HG03565 (cell line): Measurements from ENCODE around the gene CORO1A.
"Not testable (repeated sequence)": the region's sequence is repeated elsewhere in the genome, so short reads cannot be mapped to it uniquely, and the experiment has no call there.

Experiments
- ATAC-seq: cut with Tn5 transposase; IDR thresholded peaks from one replicate; pipeline ENCODE4 v1.9.1; 2021; ENCODE audit warnings: mild to moderate bottlenecking, moderate library complexity; ENCODE audit not compliant: unreplicated experiment

The CORO1A gene

GRCh38 chr16:30183233-30184095 lies at the start of gene CORO1A:
CORO1A (plus strand) TSS chr16:30183602; CDS start chr16:30185210, 1,608 bp downstream.
- ATAC-seq = peak; percentile 27

GRCh38 chr16:30136971-30137605 lies 46.3 kb upstream of the CORO1A start:
- no peak for ATAC-seq

GRCh38 chr16:30137897-30138296 lies 45.5 kb upstream of the CORO1A start:
- no peak for ATAC-seq

- no peak for ATAC-seq
These were observed 43.6 kb upstream of the CORO1A start for GRCh38 chr16:30139583-30140481.

GRCh38 chr16:30141750-30142149 lies 41.7 kb upstream of the CORO1A start:
- no peak for ATAC-seq

- ATAC-seq = no peak
These were observed 40.6 kb upstream of the CORO1A start for GRCh38 chr16:30142672-30143346.

- ATAC-seq = no peak
These were observed 40.1 kb upstream of the CORO1A start for GRCh38 chr16:30143347-30143702.

GRCh38 chr16:30144017-30144416 lies 39.4 kb upstream of the CORO1A start:
- ATAC-seq = no peak

GRCh38 chr16:30144917-30145316 lies 38.5 kb upstream of the CORO1A start:
- ATAC-seq = no peak

GRCh38 chr16:30145657-30146056 lies 37.7 kb upstream of the CORO1A start:
- no peak for ATAC-seq

GRCh38 chr16:30147843-30148510 lies 35.4 kb upstream of the CORO1A start:
- no peak for ATAC-seq

- no peak for ATAC-seq
These were observed 34.0 kb upstream of the CORO1A start for GRCh38 chr16:30149250-30149930.

- no peak for ATAC-seq
These were observed 32.3 kb upstream of the CORO1A start for GRCh38 chr16:30151091-30151490.

- ATAC-seq = no peak
These were observed 30.9 kb upstream of the CORO1A start for GRCh38 chr16:30152517-30152916.

GRCh38 chr16:30155188-30155587 lies 28.2 kb upstream of the CORO1A start:
- ATAC-seq = no peak

- ATAC-seq = no peak
These were observed 26.2 kb upstream of the CORO1A start for GRCh38 chr16:30157214-30157613.

- ATAC-seq = no peak
These were observed 19.9 kb upstream of the CORO1A start for GRCh38 chr16:30163538-30163937.

- ATAC-seq = no peak
These were observed 17.1 kb upstream of the CORO1A start for GRCh38 chr16:30166202-30166902.

- not testable (repeated sequence) for ATAC-seq
These were observed 14.7 kb upstream of the CORO1A start for GRCh38 chr16:30168746-30169145.
